ENCODE data around the gene NOS2. TPM values are rescaled to one million over a fixed set of nuclear protein-coding genes. Genes with fewer than 3 reads are reported as not detected.
"Not testable (repeated sequence)": the region's sequence is repeated elsewhere in the genome, so short reads cannot be mapped to it uniquely, and the experiment has no call there.

Gene NOS2
- total RNA-seq, 1 experiment from 2014 or later, result 0.35 TPM

DNA sequence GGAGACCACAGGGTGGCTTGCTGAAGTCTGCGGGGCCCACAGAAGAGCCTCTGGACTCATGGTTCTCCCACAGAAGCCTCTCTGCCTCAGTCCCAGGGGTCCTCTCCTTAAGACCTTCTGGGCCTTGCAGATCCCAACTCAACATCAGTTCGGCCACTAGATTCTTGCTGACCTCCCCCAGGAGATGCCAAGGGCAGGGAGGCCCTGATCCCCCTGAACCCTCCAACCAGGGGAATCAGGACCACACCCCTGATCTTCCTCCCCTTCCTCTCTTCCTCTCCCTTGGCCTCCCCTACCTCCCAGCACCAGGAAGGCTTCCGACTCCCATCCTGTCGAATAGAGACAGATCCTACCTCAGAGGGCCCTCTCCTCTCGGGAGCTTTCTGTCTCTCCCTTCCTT, 53.4 kb downstream of the NOS2 start:
- Histone ChIP-seq H2AK5ac (ENCODE audit: insufficient read length, low read length) (no peak overlapping the region), H4K20me1 (ENCODE audit: control insufficient read depth, insufficient read depth, insufficient read length) (no peaks in the 10 kb centered on the region), H3K27me3 (ENCODE audit: insufficient read depth, low read length) (no peaks in the 10 kb centered on the region), H3K4ac (ENCODE audit: low read depth, low read length) (no peak overlapping the region), H2BK12ac (ENCODE audit: insufficient read length, low read depth, low read length) (no peak overlapping the region), H4K8ac (replicated peaks; ENCODE audit: insufficient read length, low read depth, low read length) (no peak overlapping the region), H2BK120ac (ENCODE audit: low read depth, low read length, poor library complexity, severe bottlenecking) (no peak overlapping the region), H3K79me2 (ENCODE audit: insufficient read depth, low read length) (no peaks in the 10 kb centered on the region), H3K14ac (ENCODE audit: insufficient read depth, low read length) (no peak overlapping the region), H2BK20ac (ENCODE audit: low read depth, low read length, poor library complexity, severe bottlenecking) (no peak overlapping the region), H2BK5ac (ENCODE audit: insufficient read length, low read length) (no peak overlapping the region), H3K23me2 (ENCODE audit: insufficient read length, low read depth, low read length, poor library complexity, severe bottlenecking) (no peaks in the 10 kb centered on the region), H3K4me2 (ENCODE audit: insufficient read depth, insufficient read length, low read length) (no peak overlapping the region), H3K9ac (ENCODE audit: extremely low read depth, insufficient read length, low read length) (no peak overlapping the region), H3K4me1 (ENCODE audit: insufficient read depth, low read length) (no peaks in the 10 kb centered on the region), H3T11ph (ENCODE audit: low read length) (no peak overlapping the region), H4K91ac (ENCODE audit: insufficient read length, low read depth, low read length) (no peak overlapping the region), H4K5ac (ENCODE audit: insufficient read length, low read depth, low read length) (no peak overlapping the region), H2AFZ (ENCODE audit: low read length) (no peak overlapping the region), H3K23ac (ENCODE audit: insufficient read length, low read depth, low read length) (no peak overlapping the region), H3K56ac (ENCODE audit: insufficient read length, low read depth, low read length) (no peak overlapping the region), H3K18ac (ENCODE audit: insufficient read length, low read depth, low read length) (no peak overlapping the region), H3K79me1 (ENCODE audit: insufficient read depth, low read depth, low read length, poor library complexity, severe bottlenecking) (no peaks in the 10 kb centered on the region), H3K27ac (ENCODE audit: insufficient read length, low read depth, low read length) (no peak overlapping the region), H2BK15ac (ENCODE audit: low read depth, low read length) (no peak overlapping the region), H3K9me3 (ENCODE audit: control insufficient read depth, low read depth, low read length) (no peaks in the 10 kb centered on the region)
- peak; percentile 14 for DNase-seq
- TF ChIP-seq CTCF (conservative IDR thresholded peaks at IDR 0.05), result no peak
- Mint-ChIP-seq H3K27me3 (ENCODE audit: low read depth) (no peaks in the 10 kb centered on the region; the same call in 1 of the 2 replicates), H3K36me3 (ENCODE audit: insufficient read depth in 1 of 3, low read depth in 3 of 3) (peaks cover 0 to 5% (median 0%) of the 10 kb centered on the region in 3 experiments; a peak in 3 of 7 replicates), H3K4me1 (peaks cover 0 to 11% of the 10 kb centered on the region in 2 experiments; a peak in 2 of 4 replicates), H3K4me3 (no peak overlapping the region), H3K27ac (no peak overlapping the region; a peak in 1 of 7 replicates), H3K9me3 (peaks cover 0 to 2% of the 10 kb centered on the region in 2 experiments; a peak in 1 of 5 replicates)
- no CpG with 5 or more reads among the region's 5 CpGs for WGBS (ENCODE audit: extremely low coverage, insufficient read length, low lambda C conversion rate)

GRCh38 chr17:27746320-27746719, 54.0 kb downstream of the NOS2 start:
- H4K8ac ChIP-seq (replicated peaks; ENCODE audit: insufficient read length, low read depth, low read length); H2BK120ac ChIP-seq (ENCODE audit: low read depth, low read length, poor library complexity, severe bottlenecking); H3K4me3 Mint-ChIP-seq; DNase-seq; H3K4me1 ChIP-seq (ENCODE audit: insufficient read depth, low read length); H3K9me3 ChIP-seq (ENCODE audit: control insufficient read depth, low read depth, low read length); H4K20me1 ChIP-seq (ENCODE audit: control insufficient read depth, insufficient read depth, insufficient read length); H3K36me3 Mint-ChIP-seq (ENCODE audit: insufficient read depth in 1 of 3, low read depth in 3 of 3); H3K14ac ChIP-seq (ENCODE audit: insufficient read depth, low read length); H3K56ac ChIP-seq (ENCODE audit: insufficient read length, low read depth, low read length); H3K27ac ChIP-seq (ENCODE audit: insufficient read length, low read depth, low read length); H2BK15ac ChIP-seq (ENCODE audit: low read depth, low read length); H3K79me1 ChIP-seq (ENCODE audit: insufficient read depth, low read depth, low read length, poor library complexity, severe bottlenecking); H3T11ph ChIP-seq (ENCODE audit: low read length); H3K79me2 ChIP-seq (ENCODE audit: insufficient read depth, low read length); H3K27me3 Mint-ChIP-seq (ENCODE audit: low read depth); H3K23ac ChIP-seq (ENCODE audit: insufficient read length, low read depth, low read length); H3K4me1 Mint-ChIP-seq; H2AK5ac ChIP-seq (ENCODE audit: insufficient read length, low read length); H4K91ac ChIP-seq (ENCODE audit: insufficient read length, low read depth, low read length); H3K4me2 ChIP-seq (ENCODE audit: insufficient read depth, insufficient read length, low read length); H3K27me3 ChIP-seq (ENCODE audit: insufficient read depth, low read length); H2BK12ac ChIP-seq (ENCODE audit: insufficient read length, low read depth, low read length); H2BK5ac ChIP-seq (ENCODE audit: insufficient read length, low read length); H3K9ac ChIP-seq (ENCODE audit: extremely low read depth, insufficient read length, low read length); H3K9me3 Mint-ChIP-seq; H2AFZ ChIP-seq (ENCODE audit: low read length); H4K5ac ChIP-seq (ENCODE audit: insufficient read length, low read depth, low read length); H3K4ac ChIP-seq (ENCODE audit: low read depth, low read length); H3K23me2 ChIP-seq (ENCODE audit: insufficient read length, low read depth, low read length, poor library complexity, severe bottlenecking); H3K18ac ChIP-seq (ENCODE audit: insufficient read length, low read depth, low read length); H2BK20ac ChIP-seq (ENCODE audit: low read depth, low read length, poor library complexity, severe bottlenecking); H3K27ac Mint-ChIP-seq: not testable (repeated sequence)
- WGBS (ENCODE audit: extremely low coverage, insufficient read length, low lambda C conversion rate), result no CpG with 5 or more reads among the region's 5 CpGs

Data from H9 (cell line).